AG04450 (cell line): ENCODE measurements around the gene KCNK10. TPM values are rescaled to one million over a fixed set of nuclear protein-coding genes. Genes with fewer than 3 reads are reported as not detected.

ENCODE experiments used
- CTCF ChIA-PET: fragments of 300-600, 350-600 bp; formaldehyde crosslinking; extraction: SDS; loops from one replicate; lab custom pipeline; 2022; ENCODE audit warnings: antibody characterized with exemption, inconsistent platforms; lab: Charles Lee
- POLR2A ChIA-PET: fragments of 350-600 bp; formaldehyde crosslinking; extraction: SDS; loops from one replicate; lab custom pipeline; 2021; ENCODE audit warnings: antibody characterized with exemption, inconsistent platforms; lab: Yijun Ruan, JAX
- DNase-seq: peaks from one replicate; pipeline ENCODE4 v3.0.0-alpha.2; 2011; ENCODE audit warnings: low read depth, low spot score
- H3K27ac ChIP-seq: one replicate; pipeline ENCODE4 v1.5.1; 2012; ENCODE audit warnings: low read depth, low read length, control low read depth
- H3K27me3 ChIP-seq: one replicate; pipeline ENCODE4 v1.6.0; 2012; ENCODE audit warnings: low read length; ENCODE audit not compliant: control insufficient read depth, insufficient read depth
- H3K4me3 ChIP-seq: 2 replicates; pipeline ENCODE4 v1.5.1; 2011; ENCODE audit warnings: mild to moderate bottlenecking, low read depth, low read length, control low read depth
- H3K9me3 ChIP-seq: 2 replicates; pipeline ENCODE4 v1.5.1; 2012; ENCODE audit warnings: low read length; ENCODE audit not compliant: control insufficient read depth, insufficient read depth
- polyA plus RNA-seq: library from polyadenylated mRNA; depleted of rRNA; stranded (reverse); fragments of >200 nt; gene quantifications from 2 replicates; pipeline ENCODE4 v1.2.3, GENCODE V29; 2011
- TF ChIP-seq, protein P1 (sequence below): IDR thresholded peaks from 2 replicates; pipeline ENCODE4 v1.5.1; 2011; ENCODE audit warnings: low read depth, low read length, control low read depth, inconsistent platforms

Gene KCNK10
- polyA plus RNA-seq, 1 experiment = not detected

DNA sequence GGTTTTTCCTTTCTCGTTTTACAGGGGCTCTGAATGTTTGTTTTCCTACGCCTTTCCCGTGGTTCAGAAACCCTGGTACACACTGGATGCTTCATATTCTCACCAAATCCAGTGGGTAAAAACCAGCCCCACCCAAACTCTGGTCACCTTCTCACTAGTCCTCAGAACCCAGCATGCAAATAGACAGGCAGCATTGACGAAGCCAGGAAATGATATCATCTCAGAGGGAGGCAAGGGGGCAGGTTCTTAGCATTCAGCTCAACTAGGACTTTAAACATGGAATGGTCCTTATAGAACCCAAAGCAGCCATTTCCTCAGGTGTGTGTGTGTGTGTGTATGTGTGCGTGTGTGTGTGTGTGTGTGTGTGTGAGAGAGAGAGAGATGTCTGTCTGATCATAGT lies 142.0 kb downstream of the KCNK10 start:
- POLR2A ChIA-PET = no interaction called here
- DNase-seq = no peak
- no peak overlapping the region for H3K4me3 ChIP-seq
- CTCF ChIA-PET = interaction anchor here (0.6 to 2.7 kb wide), 3 partner anchors 8 to 12 kb away, joined by 3 to 9 read pairs (median 3); no protein-coding TSS in a partner anchor
- H3K9me3 ChIP-seq = no peaks in the 10 kb centered on the region
- TF ChIP-seq, protein P1, sequence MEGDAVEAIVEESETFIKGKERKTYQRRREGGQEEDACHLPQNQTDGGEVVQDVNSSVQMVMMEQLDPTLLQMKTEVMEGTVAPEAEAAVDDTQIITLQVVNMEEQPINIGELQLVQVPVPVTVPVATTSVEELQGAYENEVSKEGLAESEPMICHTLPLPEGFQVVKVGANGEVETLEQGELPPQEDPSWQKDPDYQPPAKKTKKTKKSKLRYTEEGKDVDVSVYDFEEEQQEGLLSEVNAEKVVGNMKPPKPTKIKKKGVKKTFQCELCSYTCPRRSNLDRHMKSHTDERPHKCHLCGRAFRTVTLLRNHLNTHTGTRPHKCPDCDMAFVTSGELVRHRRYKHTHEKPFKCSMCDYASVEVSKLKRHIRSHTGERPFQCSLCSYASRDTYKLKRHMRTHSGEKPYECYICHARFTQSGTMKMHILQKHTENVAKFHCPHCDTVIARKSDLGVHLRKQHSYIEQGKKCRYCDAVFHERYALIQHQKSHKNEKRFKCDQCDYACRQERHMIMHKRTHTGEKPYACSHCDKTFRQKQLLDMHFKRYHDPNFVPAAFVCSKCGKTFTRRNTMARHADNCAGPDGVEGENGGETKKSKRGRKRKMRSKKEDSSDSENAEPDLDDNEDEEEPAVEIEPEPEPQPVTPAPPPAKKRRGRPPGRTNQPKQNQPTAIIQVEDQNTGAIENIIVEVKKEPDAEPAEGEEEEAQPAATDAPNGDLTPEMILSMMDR = no peak
- H3K27me3 ChIP-seq = no peaks in the 10 kb centered on the region
- H3K27ac ChIP-seq = no peak overlapping the region

DNA sequence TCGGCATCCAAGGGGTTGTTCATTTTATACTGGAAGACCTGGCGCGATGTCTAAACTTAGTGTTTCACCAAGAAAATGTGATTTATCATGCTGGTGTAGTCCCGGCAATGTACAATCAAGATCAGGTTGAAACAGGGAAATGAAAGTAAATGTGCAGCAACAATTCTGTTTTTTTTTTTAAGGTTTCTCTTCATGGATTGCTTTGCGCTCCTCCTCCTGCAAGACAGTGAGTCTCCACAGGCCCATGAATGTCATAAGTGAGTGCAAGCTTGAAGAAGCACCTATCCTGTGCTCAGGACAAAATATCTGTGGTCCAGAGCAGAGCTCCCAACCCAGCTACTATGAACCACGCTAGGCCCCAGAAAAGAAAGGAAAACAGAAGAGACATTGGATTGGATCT lies 143.4 kb downstream of the KCNK10 start:
- DNase-seq = no peak
- no peak overlapping the region for H3K27ac ChIP-seq
- no peaks in the 10 kb centered on the region for H3K9me3 ChIP-seq
- H3K4me3 ChIP-seq = no peak overlapping the region
- TF ChIP-seq, protein P1 = no peak
- ChIA-PET POLR2A (no interaction called here), CTCF (interaction anchor here (2.7 kb wide), 1 partner anchor 11 kb away, joined by 9 read pairs; no protein-coding TSS in a partner anchor)
- no peaks in the 10 kb centered on the region for H3K27me3 ChIP-seq

DNA sequence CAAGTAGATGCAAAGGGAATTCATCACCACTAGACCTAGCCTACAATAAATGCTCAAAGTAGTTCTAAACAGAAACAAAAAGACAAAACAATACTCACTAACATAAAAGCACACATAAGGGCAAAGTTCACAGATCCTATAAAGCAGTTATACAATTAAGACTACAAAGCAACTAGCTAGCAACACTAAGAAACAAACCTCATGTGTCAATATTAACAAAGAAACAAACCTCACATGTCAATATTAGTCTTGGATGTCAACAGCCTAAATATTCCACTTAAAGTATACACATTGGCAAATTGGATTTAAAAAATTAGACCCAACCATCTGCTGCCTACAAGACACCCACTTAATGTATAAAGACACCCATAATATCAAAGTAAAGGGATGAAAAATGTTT lies 152.7 kb downstream of the KCNK10 start:
- TF ChIP-seq, protein P1 = no peak
- H3K27ac ChIP-seq = no peak overlapping the region
- no peak for DNase-seq
- no peaks in the 10 kb centered on the region for H3K27me3 ChIP-seq
- H3K4me3 ChIP-seq = no peak overlapping the region
- ChIA-PET POLR2A (no interaction called here), CTCF (interaction anchor here (0.8 to 1.2 kb wide), 4 partner anchors 10 to 225 kb away, joined by 3 to 4 read pairs (median 4); no protein-coding TSS in a partner anchor)
- peaks cover 3% of the 10 kb centered on the region; the same call in 1 of the 2 replicates for H3K9me3 ChIP-seq

DNA sequence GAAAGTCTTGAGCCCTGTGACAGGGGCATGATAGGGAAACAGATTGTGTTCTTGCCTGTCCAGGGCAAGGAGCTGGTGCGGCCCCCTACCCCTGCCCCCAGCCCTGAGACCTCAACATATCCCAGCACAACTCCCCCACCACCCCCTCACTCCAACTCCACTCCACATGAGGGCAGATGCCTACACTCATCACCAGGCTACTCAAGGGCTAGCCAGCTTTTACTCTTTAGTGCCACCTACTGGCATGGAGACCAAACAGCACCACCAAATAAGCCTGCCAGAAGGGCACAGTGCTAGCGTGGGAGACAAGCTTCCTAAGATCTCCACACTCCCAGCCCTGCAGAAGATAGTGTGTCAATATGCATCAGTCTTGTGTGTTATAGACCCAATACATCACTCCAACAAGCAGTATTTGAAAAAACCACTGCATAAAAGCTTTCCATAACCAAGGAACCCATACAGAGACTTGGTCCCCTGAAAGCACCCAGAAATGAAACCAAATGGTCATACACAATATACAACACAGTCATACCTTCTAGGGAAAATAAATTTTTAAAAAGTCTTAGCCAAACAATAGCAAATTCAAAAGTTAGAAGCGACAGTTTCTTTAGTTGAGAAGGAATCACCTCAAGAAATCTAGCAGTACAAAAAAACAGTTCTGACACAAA lies 154.4 kb downstream of the KCNK10 start:
- no peak for DNase-seq

More for the DNA sequence above, 154.4 kb downstream of the KCNK10 start:
- TF ChIP-seq, protein P1 = peak; percentile 63
- ChIA-PET POLR2A (no interaction called here), CTCF (interaction anchor here (0.7 to 1.8 kb wide), 16 partner anchors 12 to 233 kb away, joined by 3 to 38 read pairs (median 5); no protein-coding TSS in a partner anchor)
- H3K9me3 ChIP-seq = peaks cover 3% of the 10 kb centered on the region; the same call in 1 of the 2 replicates
- H3K27me3 ChIP-seq = no peaks in the 10 kb centered on the region
- H3K27ac ChIP-seq = no peak overlapping the region
- H3K4me3 ChIP-seq = no peak overlapping the region
